CD14-positive monocyte (primary cell): ENCODE results near the gene FOXR1. TPM values are rescaled to one million over a fixed set of nuclear protein-coding genes. Genes with fewer than 3 reads are reported as not detected.

Source experiments
- DNase-seq, 3 donors: peaks; one replicate each; pipeline ENCODE4 v3.0.0-alpha.2; 2011 to 2022
- H2AFZ ChIP-seq: 2 replicates; pipeline ENCODE4 v1.6.0; 2012; ENCODE audit warnings: mild to moderate bottlenecking, low read depth, low read length, inconsistent platforms; ENCODE audit not compliant: insufficient read depth, poor library complexity, severe bottlenecking
- H3K27ac ChIP-seq, 2 donors: 1 replicate in 1 of 2; 2 replicates in 1 of 2; pipeline ENCODE4 v1.5.1; 2012 to 2013; ENCODE audit warnings: low read length in 2 of 2, control low read depth in 1 of 2, inconsistent platforms in 1 of 2, low read depth in 1 of 2, mild to moderate bottlenecking in 1 of 2
- H3K27me3 ChIP-seq, 2 donors: one replicate each; pipeline versions ENCODE4 v1.6.0 to v1.6.1; 2011 to 2013; ENCODE audit warnings: low read length in 2 of 2; ENCODE audit not compliant: control insufficient read depth in 2 of 2, insufficient read depth in 2 of 2
- H3K36me3 ChIP-seq, 2 donors: replicated peaks in 1 of 2; 1 replicate in 1 of 2; 2 replicates in 1 of 2; pipeline versions ENCODE4 v1.5.1 to v1.6.1; 2012 to 2013; ENCODE audit warnings: low read length in 2 of 2, control low read depth in 1 of 2, inconsistent platforms in 1 of 2, mild to moderate bottlenecking in 1 of 2; ENCODE audit not compliant: insufficient read depth in 2 of 2, control insufficient read depth in 1 of 2
- H3K4me1 ChIP-seq, 2 donors: 1 replicate in 1 of 2; 2 replicates in 1 of 2; pipeline versions ENCODE4 v1.5.1 to v1.6.1; 2012 to 2013; ENCODE audit warnings: low read length in 2 of 2, control low read depth in 1 of 2, inconsistent platforms in 1 of 2, mild to moderate bottlenecking in 1 of 2, moderate library complexity in 1 of 2; ENCODE audit not compliant: insufficient read depth in 2 of 2, control insufficient read depth in 1 of 2
- H3K4me2 ChIP-seq: replicated peaks from 2 replicates; pipeline ENCODE3; 2012; ENCODE audit warnings: low read length, moderate library complexity, mild to moderate bottlenecking; ENCODE audit not compliant: poor library complexity, severe bottlenecking; ENCODE audit errors: extremely low read depth
- H3K4me3 ChIP-seq, 3 experiments: fragments of 200-600 bp in 1 of 3; sonication (generic) in 1 of 3; replicated peaks in 1 of 3; 1 replicate in 2 of 3; 2 replicates in 1 of 3; pipeline ENCODE4 v1.5.1; 2011 to 2013; ENCODE audit warnings: low read length in 3 of 3, mild to moderate bottlenecking in 3 of 3, control low read depth in 2 of 3, low read depth in 2 of 3, inconsistent platforms in 1 of 3, moderate library complexity in 1 of 3
- H3K79me2 ChIP-seq: 2 replicates; pipeline ENCODE4 v1.6.0; 2012; ENCODE audit warnings: mild to moderate bottlenecking, control low read depth, inconsistent platforms, low read length, moderate library complexity; ENCODE audit not compliant: insufficient read depth
- H3K9ac ChIP-seq: 2 replicates; pipeline ENCODE4 v1.6.0; 2017; ENCODE audit warnings: low read length, mild to moderate bottlenecking; ENCODE audit not compliant: insufficient read depth, poor library complexity, severe bottlenecking
- H3K9me3 ChIP-seq, 2 donors: replicated peaks in 1 of 2; 1 replicate in 1 of 2; 2 replicates in 1 of 2; pipeline versions ENCODE4 v1.5.1 to v1.6.1; 2012 to 2013; ENCODE audit warnings: low read length in 2 of 2, control low read depth in 1 of 2; ENCODE audit not compliant: control insufficient read depth in 1 of 2, insufficient read depth in 1 of 2
- H4K20me1 ChIP-seq: 2 replicates; pipeline ENCODE4 v1.6.0; 2012; ENCODE audit warnings: mild to moderate bottlenecking, low read length, control low read depth, moderate library complexity; ENCODE audit not compliant: insufficient read depth
- H3K27ac Mint-ChIP-seq, 7 donors: one replicate each; pipeline ENCODE4 v1.8.0; 2020; ENCODE audit warnings: mild to moderate bottlenecking in 7 of 7, mixed read lengths in 7 of 7, moderate library complexity in 6 of 7, inconsistent platforms in 2 of 7
- H3K27me3 Mint-ChIP-seq, 3 donors: one replicate each; pipeline ENCODE4 v1.8.0; 2021 to 2022; ENCODE audit warnings: low read depth in 3 of 3, mild to moderate bottlenecking in 3 of 3, mixed read lengths in 3 of 3, moderate library complexity in 3 of 3, inconsistent platforms in 1 of 3
- H3K36me3 Mint-ChIP-seq, 2 donors: one replicate each; pipeline ENCODE4 v1.8.0; 2020; ENCODE audit warnings: mixed read lengths in 2 of 2, inconsistent platforms in 1 of 2, mild to moderate bottlenecking in 1 of 2
- H3K4me1 Mint-ChIP-seq: one replicate; pipeline ENCODE4 v1.8.0; 2020; ENCODE audit warnings: mild to moderate bottlenecking, mixed read lengths
- H3K4me3 Mint-ChIP-seq, 2 donors: one replicate each; pipeline ENCODE4 v1.8.0; 2020; ENCODE audit warnings: mild to moderate bottlenecking in 2 of 2, mixed read lengths in 2 of 2, moderate library complexity in 1 of 2
- H3K9me3 Mint-ChIP-seq, 7 donors: one replicate each; pipeline ENCODE4 v1.8.0; 2020 to 2022; ENCODE audit warnings: mixed read lengths in 7 of 7, mild to moderate bottlenecking in 6 of 7, moderate library complexity in 6 of 7, inconsistent platforms in 2 of 7
- CTCF ChIP-seq: fragments of 200-600 bp; IDR thresholded peaks from one replicate; pipeline ENCODE4 v1.8.0; 2022; ENCODE audit warnings: antibody characterized with exemption, mild to moderate bottlenecking
- WGBS: methylation state at CpG from one replicate; pipeline ENCODE4 v1.1.5; 2013; ENCODE audit warnings: missing lambda C conversion rate; ENCODE audit not compliant: insufficient coverage; 5-methylcytosine and 5-hydroxymethylcytosine counted together
- intact Hi-C, 2 donors: fragments of 100-400 bp; cut with micrococcal nuclease; formaldehyde crosslinking; loops; one replicate each; pipeline versions ENCODE4 v1.15.0 to v1.15.1; 2023
- polyA plus RNA-seq, 3 donors: library from polyadenylated mRNA; depleted of rRNA in 1 of 3; unstranded in 2 of 3; stranded (reverse) in 1 of 3; fragments of 300-500 nt in 2 of 3; fragments of >200 nt in 1 of 3; fragmentation: Illumina TruSeq in 2 of 3; gene quantifications; 1 replicate in 2 of 3; 2 replicates in 1 of 3; pipeline ENCODE4 v1.2.3, GENCODE V29; 2012 to 2021

The FOXR1 gene
- polyA plus RNA-seq, 3 donors = not detected

DNA sequence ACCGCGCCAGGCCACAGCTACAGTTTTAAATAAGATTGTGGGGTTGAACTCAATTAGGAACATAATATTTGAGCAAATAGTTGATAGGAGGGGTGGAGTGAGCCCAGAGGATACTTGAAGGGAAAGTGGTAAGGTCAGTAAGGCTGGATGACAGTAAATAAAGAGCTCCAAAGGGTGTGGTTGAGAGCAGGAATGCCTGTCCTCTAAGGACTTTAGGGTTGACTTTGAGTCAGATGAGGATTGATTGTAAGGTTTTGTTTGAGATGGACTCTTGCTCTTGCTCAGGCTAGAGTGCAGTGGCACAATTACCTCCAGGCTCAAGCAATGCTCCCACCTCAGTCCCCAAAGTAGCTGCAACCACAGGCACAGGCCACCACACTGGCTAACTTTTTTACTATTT lies 2.4 kb downstream of the FOXR1 start:
- Histone ChIP-seq H3K4me3 (no peak overlapping the region), H3K4me1 (no peaks in the 10 kb centered on the region), H3K27me3 (peaks cover 0 to 4% of the 10 kb centered on the region in 2 donors), H3K27ac (no peak overlapping the region), H3K79me2 (no peaks in the 10 kb centered on the region), H4K20me1 (no peaks in the 10 kb centered on the region), H3K9me3 (peaks cover 0 to 3% of the 10 kb centered on the region in 2 donors), H2AFZ (no peak overlapping the region), H3K36me3 (no peaks in the 10 kb centered on the region), H3K4me2 (no peak overlapping the region), H3K9ac (no peak overlapping the region)
- Mint-ChIP-seq H3K4me3 (no peak overlapping the region), H3K36me3 (no peaks in the 10 kb centered on the region), H3K27ac (no peak overlapping the region), H3K9me3 (peaks cover 0 to 14% (median 3%) of the 10 kb centered on the region in 7 donors), H3K4me1 (no peaks in the 10 kb centered on the region), H3K27me3 (peaks cover 15 to 32% (median 22%) of the 10 kb centered on the region in 3 donors)
- WGBS = 92% methylated on average over 2 of the region's 2 CpGs
- intact Hi-C loops = no loop called here
- no peak for TF ChIP-seq CTCF
- no peak for DNase-seq

- TF ChIP-seq CTCF = no peak
- intact Hi-C loops = no loop called here
- H3K79me2 ChIP-seq = no peaks in the 10 kb centered on the region
- no peaks in the 10 kb centered on the region for H3K27me3 ChIP-seq
- no peaks in the 10 kb centered on the region for H4K20me1 ChIP-seq
- H3K9me3 ChIP-seq = peaks cover 0 to 3% of the 10 kb centered on the region in 2 donors
- peaks cover 16 to 19% of the 10 kb centered on the region in 2 donors for H3K4me1 ChIP-seq
- DNase-seq = no peak
- H3K4me2 ChIP-seq = no peak overlapping the region
- H3K36me3 ChIP-seq = no peaks in the 10 kb centered on the region
- H2AFZ ChIP-seq = no peak overlapping the region
- H3K9ac ChIP-seq = no peak overlapping the region
- 97% methylated on average over 9 of the region's 15 CpGs for WGBS
- H3K36me3 Mint-ChIP-seq = no peaks in the 10 kb centered on the region
- H3K4me3 ChIP-seq = no peak overlapping the region
- peaks cover 0 to 13% (median 0%) of the 10 kb centered on the region in 7 donors for H3K9me3 Mint-ChIP-seq
- no peak overlapping the region for H3K27ac Mint-ChIP-seq
- no peak overlapping the region for H3K27ac ChIP-seq
- H3K4me3 Mint-ChIP-seq = no peak overlapping the region
- H3K4me1 Mint-ChIP-seq = peaks cover 16% of the 10 kb centered on the region
- peaks cover 17 to 29% (median 17%) of the 10 kb centered on the region in 3 donors for H3K27me3 Mint-ChIP-seq
Observed at GRCh38 chr11:118975771-118976709, 4.5 kb downstream of the FOXR1 start.
